Ovary (tissue), 3 donors: ENCODE results near the gene CHRM5.

Experiments
- POLR2A ChIP-seq: fragments of 450-650 bp; IDR thresholded peaks from one replicate; pipeline ENCODE4 v1.6.1; 2017; ENCODE audit warnings: antibody characterized with exemption, mild to moderate bottlenecking, moderate library complexity
- TF ChIP-seq, protein P1 (sequence below), 3 donors: fragments of 450-650 bp in 2 of 3; fragments of 200-600 bp in 1 of 3; IDR thresholded peaks; one replicate each; pipeline versions ENCODE4 v1.5.1 to v1.8.0; 2016 to 2022; ENCODE audit warnings: antibody characterized with exemption in 3 of 3, mild to moderate bottlenecking in 1 of 3
- donor health status: DM: no; HTN: no; CAD: no.

DNA sequence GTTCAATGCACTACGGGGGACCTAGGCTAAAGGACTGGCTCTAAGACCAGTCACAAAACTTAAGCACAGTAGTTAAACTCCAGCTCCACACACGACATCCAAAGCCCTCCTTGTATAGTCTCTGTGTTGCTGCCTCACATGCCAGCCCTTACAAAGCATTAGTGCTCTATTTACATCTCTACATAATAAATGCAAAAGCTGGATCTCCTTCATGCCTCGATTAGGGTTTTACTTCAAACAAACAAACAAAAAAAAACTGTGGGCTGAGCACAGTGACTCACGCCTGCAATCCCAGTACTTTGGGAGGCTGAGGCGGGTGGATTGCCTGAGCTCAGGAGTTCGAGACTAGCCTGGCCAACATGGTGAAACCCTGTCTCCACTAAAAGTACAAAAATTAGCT lies 143.2 kb downstream of the CHRM5 start:
- TF ChIP-seq, protein P1, sequence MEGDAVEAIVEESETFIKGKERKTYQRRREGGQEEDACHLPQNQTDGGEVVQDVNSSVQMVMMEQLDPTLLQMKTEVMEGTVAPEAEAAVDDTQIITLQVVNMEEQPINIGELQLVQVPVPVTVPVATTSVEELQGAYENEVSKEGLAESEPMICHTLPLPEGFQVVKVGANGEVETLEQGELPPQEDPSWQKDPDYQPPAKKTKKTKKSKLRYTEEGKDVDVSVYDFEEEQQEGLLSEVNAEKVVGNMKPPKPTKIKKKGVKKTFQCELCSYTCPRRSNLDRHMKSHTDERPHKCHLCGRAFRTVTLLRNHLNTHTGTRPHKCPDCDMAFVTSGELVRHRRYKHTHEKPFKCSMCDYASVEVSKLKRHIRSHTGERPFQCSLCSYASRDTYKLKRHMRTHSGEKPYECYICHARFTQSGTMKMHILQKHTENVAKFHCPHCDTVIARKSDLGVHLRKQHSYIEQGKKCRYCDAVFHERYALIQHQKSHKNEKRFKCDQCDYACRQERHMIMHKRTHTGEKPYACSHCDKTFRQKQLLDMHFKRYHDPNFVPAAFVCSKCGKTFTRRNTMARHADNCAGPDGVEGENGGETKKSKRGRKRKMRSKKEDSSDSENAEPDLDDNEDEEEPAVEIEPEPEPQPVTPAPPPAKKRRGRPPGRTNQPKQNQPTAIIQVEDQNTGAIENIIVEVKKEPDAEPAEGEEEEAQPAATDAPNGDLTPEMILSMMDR (IDR thresholded peaks at IDR 0.05): no peak
- TF ChIP-seq POLR2A: no peak
